SK-N-SH (cell line): ENCODE data around the gene TRIM14.

Experiments
- CHD2 ChIP-seq: fragments of 150-350 bp; IDR thresholded peaks from 2 replicates; pipeline ENCODE4 v1.6.1; 2018; ENCODE audit warnings: low read length; ENCODE audit not compliant: partially characterized antibody
- CTCF ChIP-seq: fragments of 200-600 bp; sonication (generic); IDR thresholded peaks from 2 replicates; pipeline ENCODE4 v1.6.1; 2017; ENCODE audit warnings: antibody characterized with exemption, mild to moderate bottlenecking, moderate library complexity
- ELF1 ChIP-seq: IDR thresholded peaks from 2 replicates; pipeline ENCODE4 v1.4.0; 2012
- EZH2phosphoT487 ChIP-seq: fragments of 200-600 bp; sonication (generic); IDR thresholded peaks from 2 replicates; pipeline ENCODE4 v1.6.1; 2017; ENCODE audit warnings: low read depth, mixed run types, mild to moderate bottlenecking, antibody characterized with exemption, moderate library complexity, borderline replicate concordance
- FOXJ3 ChIP-seq: sonication (generic); formaldehyde crosslinking; IDR thresholded peaks from 2 replicates; pipeline ENCODE4 v1.5.1; 2020; ENCODE audit warnings: mild to moderate bottlenecking, missing genetic modification reagents
- JUND ChIP-seq: IDR thresholded peaks from 2 replicates; pipeline ENCODE4 v1.4.0; 2012
- MXI1 ChIP-seq: IDR thresholded peaks from 2 replicates; pipeline ENCODE4 v1.6.1; 2012; ENCODE audit warnings: mild to moderate bottlenecking, low read depth, low read length, improper control_type of control experiment
- NRF1 ChIP-seq: IDR thresholded peaks from 2 replicates; pipeline ENCODE4 v1.6.1; 2012; ENCODE audit warnings: low read depth, mild to moderate bottlenecking, low read length
- POLR2AphosphoS5 ChIP-seq: IDR thresholded peaks from 2 replicates; pipeline ENCODE4 v1.6.1; 2012; ENCODE audit warnings: low read depth, low read length
- RCOR1 ChIP-seq: fragments of 150-350 bp; IDR thresholded peaks from 2 replicates; pipeline ENCODE4 v1.6.1; 2017; ENCODE audit warnings: antibody characterized with exemption, low read length
- RFX5 ChIP-seq: IDR thresholded peaks from 2 replicates; pipeline ENCODE4 v1.6.1; 2012; ENCODE audit warnings: mild to moderate bottlenecking, improper control_type of control experiment, low read length
- TEAD4 ChIP-seq: IDR thresholded peaks from 2 replicates; pipeline ENCODE4 v1.4.0; 2012; ENCODE audit warnings: mild to moderate bottlenecking, borderline replicate concordance; ENCODE audit not compliant: insufficient read depth
- USF1 ChIP-seq: IDR thresholded peaks from 2 replicates; pipeline ENCODE4 v1.4.0; 2012; ENCODE audit warnings: low read depth, borderline replicate concordance
- YY1 ChIP-seq: IDR thresholded peaks from 2 replicates; pipeline ENCODE4 v1.4.0; 2012; ENCODE audit warnings: low read depth, mild to moderate bottlenecking

GRCh38 chr9:98091735-98092612 lies 27.0 kb downstream of the TRIM14 start:
- TF ChIP-seq CTCF, result no peak
- TF ChIP-seq RFX5, result no peak
- TF ChIP-seq YY1, result no peak
- no peak for TF ChIP-seq EZH2phosphoT487
- no peak for TF ChIP-seq USF1
- no peak for TF ChIP-seq MXI1
- no peak for TF ChIP-seq POLR2AphosphoS5
- TF ChIP-seq FOXJ3, result no peak
- TF ChIP-seq ELF1, result no peak
- TF ChIP-seq CHD2, result no peak
- TF ChIP-seq RCOR1, result no peak
- no peak for TF ChIP-seq NRF1
- TF ChIP-seq TEAD4, result no peak
- no peak for TF ChIP-seq JUND
